Astrocyte (in vitro differentiated cells and primary cell): ENCODE measurements around the gene RANBP10. TPM values are rescaled to one million over a fixed set of nuclear protein-coding genes. Genes with fewer than 3 reads are reported as not detected.

ENCODE experiments used
- DNase-seq: peaks from one replicate; pipeline ENCODE4 v3.0.0-alpha.2; 2010; ENCODE audit warnings: low read depth
- FAIRE-seq: peaks from 2 replicates; lab custom pipeline; 2011; peaks lifted over from hg19 to GRCh38; lab: Jason Lieb, UNC
- H2AFZ ChIP-seq: 2 replicates; pipeline ENCODE4 v1.6.0; 2012; ENCODE audit warnings: low read depth, low read length, inconsistent platforms
- H3K27ac ChIP-seq: 2 replicates; pipeline ENCODE4 v1.5.1; 2011; ENCODE audit warnings: low read depth, low read length, inconsistent platforms
- H3K27me3 ChIP-seq: 2 replicates; pipeline ENCODE4 v1.6.0; 2011; ENCODE audit warnings: low read length, inconsistent platforms; ENCODE audit not compliant: insufficient read depth
- H3K36me3 ChIP-seq: 2 replicates; pipeline ENCODE4 v1.5.1; 2011; ENCODE audit warnings: low read length, inconsistent platforms; ENCODE audit not compliant: insufficient read depth
- H3K4me1 ChIP-seq: 2 replicates; pipeline ENCODE4 v1.5.1; 2011; ENCODE audit warnings: low read length, inconsistent platforms; ENCODE audit not compliant: insufficient read depth
- H3K4me2 ChIP-seq: 2 replicates; pipeline ENCODE4 v1.6.0; 2012; ENCODE audit warnings: low read length, inconsistent platforms
- H3K4me3 ChIP-seq: 2 replicates; pipeline ENCODE4 v1.5.1; 2011; ENCODE audit warnings: low read depth, mild to moderate bottlenecking, low read length, inconsistent platforms; ENCODE audit not compliant: insufficient read depth
- H3K79me2 ChIP-seq: 2 replicates; pipeline ENCODE4 v1.6.0; 2012; ENCODE audit warnings: mild to moderate bottlenecking, low read length, inconsistent platforms; ENCODE audit not compliant: insufficient read depth
- H3K9ac ChIP-seq: 2 replicates; pipeline ENCODE4 v1.6.0; 2012; ENCODE audit warnings: mild to moderate bottlenecking, low read length, inconsistent platforms
- H3K9me3 ChIP-seq: 2 replicates; pipeline ENCODE4 v1.5.1; 2012; ENCODE audit warnings: low read depth, mild to moderate bottlenecking, low read length, inconsistent platforms; ENCODE audit not compliant: insufficient read depth
- H4K20me1 ChIP-seq: 2 replicates; pipeline ENCODE4 v1.6.0; 2012; ENCODE audit warnings: low read length, inconsistent platforms; ENCODE audit not compliant: insufficient read depth
- H3K27ac Mint-ChIP-seq: one replicate; pipeline ENCODE4 v1.8.0; 2021; ENCODE audit warnings: mild to moderate bottlenecking, mixed read lengths; ENCODE audit not compliant: unreplicated experiment
- H3K27me3 Mint-ChIP-seq: one replicate; pipeline ENCODE4 v1.8.0; 2021; ENCODE audit warnings: low read depth, mixed read lengths; ENCODE audit not compliant: unreplicated experiment
- H3K36me3 Mint-ChIP-seq: one replicate; pipeline ENCODE4 v1.8.0; 2021; ENCODE audit warnings: low read depth, mixed read lengths; ENCODE audit not compliant: unreplicated experiment
- H3K4me1 Mint-ChIP-seq: one replicate; pipeline ENCODE4 v1.8.0; 2021; ENCODE audit warnings: low read depth, mixed read lengths; ENCODE audit not compliant: unreplicated experiment
- H3K4me3 Mint-ChIP-seq: one replicate; pipeline ENCODE4 v1.8.0; 2021; ENCODE audit warnings: mild to moderate bottlenecking, moderate library complexity, mixed read lengths; ENCODE audit not compliant: unreplicated experiment
- H3K9me3 Mint-ChIP-seq: one replicate; pipeline ENCODE4 v1.8.0; 2021; ENCODE audit warnings: mild to moderate bottlenecking, mixed read lengths; ENCODE audit not compliant: unreplicated experiment
- EZH2 ChIP-seq: IDR thresholded peaks from 2 replicates; pipeline ENCODE4 v1.6.1; 2012; ENCODE audit warnings: mild to moderate bottlenecking, low read length, inconsistent platforms; ENCODE audit not compliant: insufficient read depth
- total RNA-seq: library from RNA; stranded (reverse); gene quantifications from 2 replicates; pipeline ENCODE4 v1.2.1, GENCODE V29; 2021
- TF ChIP-seq, protein P1 (sequence below): IDR thresholded peaks from 2 replicates; pipeline ENCODE4 v1.5.1; 2011; ENCODE audit warnings: low read depth, mild to moderate bottlenecking, inconsistent platforms, low read length, moderate library complexity; ENCODE audit not compliant: insufficient read depth

Gene RANBP10
- total RNA-seq, 1 donor from 2014 or later: 14.2 TPM

DNA sequence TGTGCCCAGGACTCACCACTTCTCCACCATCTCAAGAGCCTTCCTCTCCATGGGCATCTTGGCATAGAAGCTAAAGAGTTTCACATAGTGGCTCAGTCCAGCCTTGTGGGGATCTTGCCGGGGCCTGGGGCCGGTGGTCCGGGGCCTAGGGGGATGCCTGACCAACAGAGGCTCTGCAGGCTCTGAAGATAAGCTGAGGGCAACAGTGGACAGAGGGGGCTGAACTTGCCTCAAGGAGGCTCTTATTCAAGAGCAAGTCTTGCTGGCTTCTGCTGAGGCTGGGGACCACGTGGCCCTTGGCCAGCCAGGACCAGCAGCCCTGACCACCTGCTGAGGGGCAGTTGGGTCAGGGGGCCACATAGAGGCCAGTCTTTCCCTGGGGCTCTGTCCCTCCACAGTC, 22.3 kb upstream of the RANBP10 start:
- no peak overlapping the region for H3K4me2 ChIP-seq
- Mint-ChIP-seq H3K27me3 (no peaks in the 10 kb centered on the region), H3K4me1 (peaks cover 4% of the 10 kb centered on the region), H3K36me3 (peaks cover 23% of the 10 kb centered on the region), H3K9me3 (peaks cover 2% of the 10 kb centered on the region), H3K4me3 (no peak overlapping the region), H3K27ac (peak overlapping the region; percentile 12)
- no peak overlapping the region for H3K9ac ChIP-seq
- H4K20me1 ChIP-seq: peaks cover 12% of the 10 kb centered on the region
- no peaks in the 10 kb centered on the region for H3K9me3 ChIP-seq
- H3K4me3 ChIP-seq: no peak overlapping the region
- H3K36me3 ChIP-seq: peaks cover 21% of the 10 kb centered on the region
- TF ChIP-seq, protein P1, sequence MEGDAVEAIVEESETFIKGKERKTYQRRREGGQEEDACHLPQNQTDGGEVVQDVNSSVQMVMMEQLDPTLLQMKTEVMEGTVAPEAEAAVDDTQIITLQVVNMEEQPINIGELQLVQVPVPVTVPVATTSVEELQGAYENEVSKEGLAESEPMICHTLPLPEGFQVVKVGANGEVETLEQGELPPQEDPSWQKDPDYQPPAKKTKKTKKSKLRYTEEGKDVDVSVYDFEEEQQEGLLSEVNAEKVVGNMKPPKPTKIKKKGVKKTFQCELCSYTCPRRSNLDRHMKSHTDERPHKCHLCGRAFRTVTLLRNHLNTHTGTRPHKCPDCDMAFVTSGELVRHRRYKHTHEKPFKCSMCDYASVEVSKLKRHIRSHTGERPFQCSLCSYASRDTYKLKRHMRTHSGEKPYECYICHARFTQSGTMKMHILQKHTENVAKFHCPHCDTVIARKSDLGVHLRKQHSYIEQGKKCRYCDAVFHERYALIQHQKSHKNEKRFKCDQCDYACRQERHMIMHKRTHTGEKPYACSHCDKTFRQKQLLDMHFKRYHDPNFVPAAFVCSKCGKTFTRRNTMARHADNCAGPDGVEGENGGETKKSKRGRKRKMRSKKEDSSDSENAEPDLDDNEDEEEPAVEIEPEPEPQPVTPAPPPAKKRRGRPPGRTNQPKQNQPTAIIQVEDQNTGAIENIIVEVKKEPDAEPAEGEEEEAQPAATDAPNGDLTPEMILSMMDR: no peak
- no peak for TF ChIP-seq EZH2
- H2AFZ ChIP-seq: no peak overlapping the region
- no peak overlapping the region for H3K27ac ChIP-seq
- FAIRE-seq (no peak), DNase-seq (no peak)
- peaks cover 9% of the 10 kb centered on the region for H3K4me1 ChIP-seq
- peaks cover 20% of the 10 kb centered on the region for H3K79me2 ChIP-seq
- H3K27me3 ChIP-seq: no peaks in the 10 kb centered on the region

DNA sequence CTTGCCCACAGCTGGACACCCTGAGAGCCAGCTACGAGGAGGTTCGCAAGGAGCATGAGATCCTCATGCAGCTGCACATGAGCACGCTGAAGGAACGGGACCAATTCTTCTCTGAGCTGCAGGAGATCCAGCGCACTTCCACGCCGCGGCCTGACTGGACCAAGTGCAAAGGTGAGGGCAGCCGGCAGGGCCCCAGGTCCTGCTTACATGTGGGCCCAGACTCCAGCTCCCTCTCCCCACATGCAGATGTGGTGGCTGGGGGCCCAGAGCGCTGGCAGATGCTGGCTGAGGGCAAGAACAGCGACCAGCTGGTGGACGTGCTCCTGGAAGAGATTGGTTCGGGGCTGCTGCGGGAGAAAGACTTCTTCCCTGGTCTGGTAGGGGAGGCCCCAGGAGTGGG, 19.5 kb upstream of the RANBP10 start:
- H3K4me3 Mint-ChIP-seq: no peak overlapping the region
- Histone ChIP-seq H3K4me2 (no peak overlapping the region), H3K9me3 (no peaks in the 10 kb centered on the region), H2AFZ (no peak overlapping the region), H4K20me1 (peaks cover 5% of the 10 kb centered on the region), H3K79me2 (no peaks in the 10 kb centered on the region), H3K4me3 (no peak overlapping the region), H3K36me3 (peaks cover 11% of the 10 kb centered on the region), H3K4me1 (no peaks in the 10 kb centered on the region), H3K9ac (no peak overlapping the region), H3K27ac (no peak overlapping the region), H3K27me3 (no peaks in the 10 kb centered on the region)
- no peak overlapping the region for H3K27ac Mint-ChIP-seq
- DNase-seq (no peak), FAIRE-seq (no peak)
- H3K27me3 Mint-ChIP-seq: no peaks in the 10 kb centered on the region
- TF ChIP-seq, protein P1: no peak
- no peak for TF ChIP-seq EZH2
- H3K4me1 Mint-ChIP-seq: peaks cover 6% of the 10 kb centered on the region
- H3K36me3 Mint-ChIP-seq: peaks cover 16% of the 10 kb centered on the region
- H3K9me3 Mint-ChIP-seq: peaks cover 2% of the 10 kb centered on the region

DNA sequence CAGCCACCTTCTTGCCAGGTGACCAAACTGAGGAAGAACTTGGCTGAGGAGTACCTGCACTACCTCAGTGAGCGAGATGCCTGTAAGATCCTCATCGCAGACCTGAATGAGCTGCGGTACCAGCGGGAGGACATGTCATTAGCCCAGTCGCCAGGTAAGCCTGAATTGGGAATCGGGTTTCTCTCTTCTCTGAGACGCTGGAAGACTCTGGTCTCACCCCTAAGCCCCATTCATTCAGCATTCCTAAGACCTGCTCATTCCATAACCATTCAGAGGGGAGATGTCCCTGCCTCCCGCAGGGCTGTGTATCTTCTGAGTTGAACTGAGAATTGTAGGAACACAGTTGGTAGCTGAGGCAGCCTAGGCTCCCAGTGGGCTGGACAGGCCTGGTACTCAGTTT, 18.8 kb upstream of the RANBP10 start:
- Histone ChIP-seq H3K27me3 (no peaks in the 10 kb centered on the region), H3K79me2 (no peaks in the 10 kb centered on the region), H3K9ac (no peak overlapping the region), H3K27ac (no peak overlapping the region), H4K20me1 (peaks cover 5% of the 10 kb centered on the region), H2AFZ (no peak overlapping the region), H3K9me3 (no peaks in the 10 kb centered on the region), H3K4me1 (no peaks in the 10 kb centered on the region), H3K4me2 (no peak overlapping the region), H3K4me3 (no peak overlapping the region), H3K36me3 (peaks cover 11% of the 10 kb centered on the region)
- TF ChIP-seq EZH2: no peak
- TF ChIP-seq, protein P1: no peak
- no peak for DNase-seq
- H3K9me3 Mint-ChIP-seq: peaks cover 2% of the 10 kb centered on the region
- FAIRE-seq: no peak
- no peaks in the 10 kb centered on the region for H3K27me3 Mint-ChIP-seq
- no peak overlapping the region for H3K4me3 Mint-ChIP-seq
- peaks cover 17% of the 10 kb centered on the region for H3K36me3 Mint-ChIP-seq
- no peak overlapping the region for H3K27ac Mint-ChIP-seq
- H3K4me1 Mint-ChIP-seq: peaks cover 6% of the 10 kb centered on the region
